H4 (cell line): ENCODE measurements around the gene CFAP206. TPM values are rescaled to one million over a fixed set of nuclear protein-coding genes. Genes with fewer than 3 reads are reported as not detected.
"Not testable (repeated sequence)": the region's sequence is repeated elsewhere in the genome, so short reads cannot be mapped to it uniquely, and the experiment has no call there.

Experiments
- DNase-seq: peaks from one replicate; pipeline ENCODE4 v3.0.0-alpha.2; 2015; ENCODE audit warnings: low spot score
- total RNA-seq: library from RNA; depleted of rRNA; stranded (reverse); fragments of >200 nt; shearing (Covaris generic); gene quantifications from 2 replicates; pipeline ENCODE4 v1.2.3, GENCODE V29; 2014

The CFAP206 gene
- total RNA-seq, 1 experiment from 2014 or later = 1.6 TPM

- DNase-seq = no peak
Observed at GRCh38 chr6:87421576-87421975, 13.8 kb downstream of the CFAP206 start.

- DNase-seq = no peak
Observed at GRCh38 chr6:87426789-87427188, 19.0 kb downstream of the CFAP206 start.

- DNase-seq = no peak
Observed at GRCh38 chr6:87430499-87430898, 22.7 kb downstream of the CFAP206 start.

GRCh38 chr6:87431263-87431662 is 23.5 kb downstream of the CFAP206 start:
- DNase-seq = no peak

GRCh38 chr6:87436435-87436834 is 28.7 kb downstream of the CFAP206 start:
- peak; percentile 30 for DNase-seq

- DNase-seq = no peak
Observed at GRCh38 chr6:87441711-87442110, 33.9 kb downstream of the CFAP206 start.

GRCh38 chr6:87444362-87444761 is 36.6 kb downstream of the CFAP206 start:
- no peak for DNase-seq

GRCh38 chr6:87465051-87465450 is 57.3 kb downstream of the CFAP206 start:
- DNase-seq = no peak

- DNase-seq = peak; percentile 57
Observed at GRCh38 chr6:87472525-87473418, 65.0 kb downstream of the CFAP206 start, which contains the start of gene SLC35A1. Gene SLC35A1 (plus strand): TSS chr6:87472974. CDS start chr6:87473004, 30 bp downstream.

GRCh38 chr6:87473419-87473903 is 65.7 kb downstream of the CFAP206 start:
- peak; percentile 3 for DNase-seq

- DNase-seq = no peak
Observed at GRCh38 chr6:87481931-87482330, 74.2 kb downstream of the CFAP206 start.

GRCh38 chr6:87482366-87482765 is 74.6 kb downstream of the CFAP206 start:
- DNase-seq = no peak

GRCh38 chr6:87483929-87484328 is 76.2 kb downstream of the CFAP206 start:
- peak; percentile 76 for DNase-seq

GRCh38 chr6:87484491-87484890 is 76.7 kb downstream of the CFAP206 start:
- no peak for DNase-seq

GRCh38 chr6:87487555-87487954 is 79.8 kb downstream of the CFAP206 start:
- no peak for DNase-seq

GRCh38 chr6:87489326-87489725 is 81.6 kb downstream of the CFAP206 start:
- not testable (repeated sequence) for DNase-seq

- DNase-seq = no peak
Observed at GRCh38 chr6:87494761-87495422, 87.1 kb downstream of the CFAP206 start.

GRCh38 chr6:87498048-87498447 is 90.3 kb downstream of the CFAP206 start:
- DNase-seq = no peak

GRCh38 chr6:87501809-87502572 is 94.2 kb downstream of the CFAP206 start:
- no peak for DNase-seq

- DNase-seq = no peak
Observed at GRCh38 chr6:87504441-87504840, 96.7 kb downstream of the CFAP206 start.
